ACHN (cell line): ENCODE data around the gene ABR.
"Not testable (repeated sequence)": the region's sequence is repeated elsewhere in the genome, so short reads cannot be mapped to it uniquely, and the experiment has no call there.

Source experiments
- DNase-seq: peaks from one replicate; pipeline ENCODE4 v3.0.0-alpha.2; 2015
- in situ Hi-C: cut with HindIII; loops from 2 replicates; pipeline ENCODE4 v1.10.0; 2017; ENCODE audit warnings: low sequenced_read_pairs, low pct_ligation_motif_present, low pct_unique_long_range_greater_than_20kb

ABR gene

DNA sequence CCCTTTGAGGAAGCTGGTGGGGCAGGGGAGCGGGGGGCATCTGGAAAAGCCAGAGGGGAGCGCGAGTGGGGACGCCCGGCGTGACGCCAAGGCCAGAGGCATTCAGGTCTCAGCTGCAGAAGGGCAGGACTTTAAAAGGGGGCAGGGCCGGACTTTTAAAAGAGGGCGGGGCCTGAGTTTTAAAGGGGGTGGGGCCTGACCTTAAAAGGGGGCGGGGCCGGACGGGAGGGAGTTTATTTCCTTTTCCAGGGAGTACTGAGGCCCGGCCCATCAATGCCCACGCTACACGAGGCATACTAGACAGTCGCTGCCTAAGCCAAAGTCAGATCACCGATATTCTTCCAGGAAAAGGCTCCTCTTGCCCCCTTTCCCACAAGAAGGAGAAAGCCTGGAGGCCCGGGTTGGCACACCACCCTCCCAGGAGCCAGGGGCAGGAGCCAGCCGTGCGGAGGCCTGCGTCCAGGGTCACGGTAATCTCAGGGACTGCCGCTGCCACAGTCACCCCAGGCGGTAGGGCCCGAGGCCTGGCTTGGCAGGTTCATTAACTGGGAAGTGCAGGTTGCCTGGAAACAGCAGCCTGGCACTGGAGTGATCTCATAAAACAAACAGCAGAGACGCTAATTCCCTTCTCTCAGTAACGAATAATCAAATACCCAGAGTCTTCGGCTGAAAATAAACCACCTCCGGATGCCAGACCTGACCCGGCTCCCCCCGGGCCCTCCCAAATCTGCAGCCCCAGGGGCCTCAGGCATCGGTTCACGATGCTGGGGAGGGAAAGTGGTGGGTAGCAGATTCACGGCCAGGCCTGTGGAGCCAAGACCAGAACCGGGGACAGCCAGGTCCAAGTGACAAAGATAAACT, 92.2 kb downstream of the ABR start:
- in situ Hi-C loops: no loop called here
- DNase-seq: no peak

DNA sequence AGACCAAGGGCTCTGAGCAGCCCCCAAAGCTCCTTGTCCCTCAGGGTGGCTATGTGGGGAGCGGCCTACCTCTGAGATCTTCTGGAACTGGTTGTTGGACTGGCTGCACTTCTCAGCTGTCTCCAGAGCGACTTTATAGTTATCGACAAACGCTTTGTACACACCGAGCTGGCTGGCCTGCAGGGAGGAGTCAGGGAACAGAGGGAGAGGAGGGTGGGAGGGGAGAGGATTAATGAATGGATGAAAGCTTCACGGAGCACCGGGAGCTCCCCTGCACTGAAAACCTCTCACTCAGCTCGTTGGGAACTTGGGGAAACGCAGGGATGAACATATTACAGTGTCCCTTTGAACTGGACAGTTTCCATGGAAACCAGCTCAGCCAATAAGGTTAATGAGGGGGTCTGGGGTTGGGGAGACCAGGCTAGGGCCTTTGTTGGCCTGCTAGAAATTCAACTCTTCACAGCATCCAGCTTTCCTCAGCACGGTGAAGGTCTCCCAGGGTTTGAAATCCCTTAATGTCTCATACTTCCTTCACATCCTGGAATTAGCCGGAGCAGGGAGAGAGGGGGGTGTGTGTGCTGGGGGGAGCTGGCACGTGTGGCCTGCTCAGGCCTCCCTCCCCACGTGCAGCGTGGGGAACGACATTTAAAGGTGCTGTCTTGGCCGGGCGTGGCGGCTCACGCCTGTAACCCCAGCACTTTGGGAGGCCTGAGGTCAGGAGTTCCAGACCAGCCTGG, 96.2 kb downstream of the ABR start:
- in situ Hi-C loops: no loop called here

DNA sequence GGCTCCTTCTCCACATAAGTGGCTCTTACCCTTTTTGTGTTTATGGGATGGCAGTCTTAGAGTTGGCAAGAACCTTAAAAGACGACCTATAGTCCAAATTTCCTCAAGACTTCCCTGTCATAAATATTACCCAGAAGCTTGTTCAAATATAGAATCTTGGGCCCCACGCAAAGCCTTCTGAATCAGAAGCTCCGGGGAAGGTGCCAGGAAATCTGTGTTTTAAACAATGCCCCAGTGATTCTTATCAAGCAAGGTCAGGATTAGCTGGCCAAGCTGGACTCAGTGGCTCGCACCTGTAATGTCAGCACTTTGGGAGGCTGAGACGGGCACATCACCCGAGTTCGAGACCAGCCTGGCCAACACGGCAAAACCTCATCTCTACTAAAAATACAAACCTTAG, 97.2 kb downstream of the ABR start:
- in situ Hi-C loops: no loop called here
- no peak for DNase-seq

More for the DNA sequence above, 96.2 kb downstream of the ABR start:
- DNase-seq: no peak

- DNase-seq: no peak
- in situ Hi-C loops: no loop called here
Observed at GRCh38 chr17:1078831-1079561, 100.8 kb downstream of the ABR start.

DNA sequence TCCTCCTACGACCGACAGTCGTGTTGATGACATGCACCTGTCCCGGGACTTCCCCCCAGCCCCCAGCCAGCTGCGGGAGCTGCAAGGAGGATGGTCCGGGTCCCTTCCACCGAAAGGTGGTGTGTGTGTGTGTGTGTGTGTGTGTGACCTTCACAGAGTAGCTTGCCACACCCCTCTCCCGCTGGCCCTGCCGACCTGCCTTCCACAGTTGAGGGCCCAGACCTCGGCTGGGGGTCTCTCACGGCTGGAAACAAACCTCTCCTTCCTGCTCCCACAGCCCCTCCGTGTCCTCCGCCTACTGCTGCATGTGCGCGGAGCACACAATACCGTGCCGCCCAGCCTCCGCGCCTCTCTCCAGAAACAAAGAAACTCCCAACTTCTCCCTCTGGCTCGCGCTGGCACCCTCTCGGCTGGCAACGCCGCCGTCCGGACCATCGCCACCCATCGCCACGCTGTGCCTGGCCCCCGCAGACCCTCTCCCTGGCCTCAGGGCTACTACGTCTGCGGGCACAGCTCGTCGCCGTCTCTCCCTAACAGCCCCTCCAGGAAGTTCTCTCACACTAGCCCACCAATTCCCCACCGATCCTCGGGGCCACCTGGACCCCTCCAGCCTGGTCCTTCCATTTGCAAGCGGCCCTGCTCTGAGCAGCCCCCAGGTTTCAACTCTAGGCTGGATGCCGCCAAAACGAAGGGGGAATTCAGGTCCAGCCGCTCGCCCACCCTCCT, 101.6 kb downstream of the ABR start:
- no peak for DNase-seq
- in situ Hi-C loops: no loop called here

DNA sequence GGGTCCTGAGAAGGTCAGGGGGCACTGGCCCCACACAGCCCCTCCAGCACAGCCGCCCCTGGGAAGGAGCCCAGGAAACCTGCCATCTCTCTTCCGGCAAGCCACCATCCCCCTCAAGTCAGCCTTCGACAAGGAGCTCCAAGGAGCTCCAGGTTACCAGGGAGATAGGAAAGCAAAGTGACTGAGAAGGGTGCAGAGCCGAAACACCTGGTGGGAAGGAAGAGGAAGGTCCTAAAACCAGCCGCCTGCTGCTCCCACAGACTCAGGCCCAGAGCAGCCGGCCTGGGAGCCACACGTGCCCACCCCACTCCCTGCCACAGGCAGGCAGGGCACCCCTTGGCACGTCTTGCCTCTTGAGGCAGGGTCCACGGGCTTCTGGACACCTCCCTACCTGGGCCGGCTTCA, 102.2 kb downstream of the ABR start:
- no peak for DNase-seq
- in situ Hi-C loops: no loop called here

DNA sequence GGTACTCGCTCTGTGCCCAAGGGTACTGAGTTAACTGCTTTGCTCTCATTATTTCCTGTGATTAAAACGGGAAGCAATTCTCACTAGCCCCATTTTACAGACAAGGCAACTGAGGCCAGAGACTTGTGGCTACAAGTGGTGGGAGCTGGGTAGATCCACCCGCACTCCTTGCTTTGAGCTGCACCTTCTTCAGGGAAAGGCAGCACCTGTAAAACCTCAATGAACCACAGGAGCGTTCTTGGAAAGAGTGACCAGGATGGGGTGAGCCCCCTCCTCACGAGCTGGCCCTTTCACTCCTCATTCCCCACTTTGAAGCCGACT, 102.8 kb downstream of the ABR start:
- in situ Hi-C loops: no loop called here
- DNase-seq: no peak

GRCh38 chr17:1076299-1076981, 103.3 kb downstream of the ABR start:
- no peak for DNase-seq
- in situ Hi-C loops: no loop called here

DNA sequence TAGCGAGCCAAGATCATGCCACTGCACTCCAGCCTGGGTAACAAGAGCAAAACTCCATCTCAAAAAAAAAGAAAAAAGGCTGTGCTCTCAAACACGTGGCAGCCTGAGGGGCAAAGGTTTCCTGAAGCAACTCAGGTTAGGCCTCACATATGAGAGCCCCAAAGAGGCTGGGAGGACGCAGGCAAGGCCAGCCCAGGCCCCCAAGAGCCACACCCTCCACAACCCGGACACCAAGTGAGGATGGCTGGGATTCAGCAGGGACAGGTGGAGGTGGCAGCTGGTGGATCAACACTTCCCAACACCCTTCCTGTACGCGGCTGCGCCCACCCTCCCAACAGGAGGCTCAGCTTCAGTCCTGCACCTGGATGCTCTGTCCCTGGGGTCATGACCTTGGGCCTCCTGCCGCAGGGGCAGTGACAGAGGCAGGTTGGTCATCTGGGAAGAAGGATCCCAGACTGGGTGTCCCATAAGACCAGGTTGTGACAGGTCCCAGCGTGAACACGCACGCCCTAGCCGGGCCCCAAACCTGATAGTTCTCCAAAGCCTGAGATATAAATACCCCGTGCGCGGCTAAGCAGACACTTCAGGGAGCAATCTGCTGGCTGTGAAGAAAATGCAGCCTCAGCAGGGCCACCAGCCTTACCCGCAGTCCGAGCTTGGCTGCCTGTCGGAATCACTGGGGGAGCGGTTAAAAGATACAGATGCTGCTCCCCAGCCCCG, 104.7 kb downstream of the ABR start:
- no peak for DNase-seq
- in situ Hi-C loops: no loop called here

DNA sequence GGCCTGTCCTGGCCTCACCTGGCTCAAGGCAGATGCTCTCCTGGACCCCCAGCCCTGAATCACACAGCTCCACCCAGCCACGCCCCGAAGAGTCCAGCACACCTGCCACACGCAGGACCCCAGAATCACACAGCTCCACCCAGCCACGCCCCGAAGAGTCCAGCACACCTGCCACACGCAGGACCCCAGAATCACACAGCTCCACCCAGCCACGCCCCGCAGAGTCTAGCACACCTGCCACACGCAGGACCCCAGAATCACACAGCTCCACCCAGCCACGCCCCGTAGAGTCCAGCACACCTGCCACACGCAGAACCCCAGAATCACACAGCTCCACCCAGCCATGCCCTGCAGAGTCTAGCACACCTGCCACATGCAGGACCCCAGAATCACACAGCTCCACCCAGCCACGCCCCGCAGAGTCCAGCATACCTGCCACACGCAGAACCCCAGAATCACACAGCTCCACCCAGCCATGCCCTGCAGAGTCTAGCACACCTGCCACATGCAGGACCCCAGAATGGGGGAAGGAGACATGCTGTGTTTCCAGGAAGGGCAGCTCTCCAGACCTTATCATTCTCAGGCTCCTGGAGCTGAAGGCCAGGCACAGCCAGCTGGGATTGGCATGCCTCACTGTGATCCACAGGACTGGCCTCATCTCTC, 105.7 kb downstream of the ABR start:
- DNase-seq, in situ Hi-C loops: not testable (repeated sequence)

- in situ Hi-C loops: no loop called here
- DNase-seq: no peak
Observed at GRCh38 chr17:1073241-1073962, 106.4 kb downstream of the ABR start.

DNA sequence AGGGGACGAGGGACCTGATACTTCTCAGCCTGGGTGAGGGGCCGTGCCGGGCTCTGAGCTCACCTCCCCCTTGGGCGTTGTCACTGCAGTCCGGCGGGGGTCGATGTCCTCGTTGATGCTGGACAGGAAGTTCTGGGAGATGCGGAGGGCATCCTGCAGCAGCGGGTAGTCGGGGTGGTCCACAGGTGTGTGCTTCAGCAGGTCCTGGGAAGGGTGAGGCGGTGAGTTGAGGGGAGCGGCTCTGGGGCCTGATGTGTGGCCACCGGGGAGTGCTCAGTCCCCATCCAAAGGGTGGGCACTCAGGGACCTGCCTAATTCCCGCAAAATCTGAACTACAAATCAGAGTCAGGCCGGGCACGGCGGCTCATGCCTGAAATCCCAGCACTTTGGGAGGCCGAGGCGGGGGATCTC, 107.2 kb downstream of the ABR start:
- in situ Hi-C loops: no loop called here
- DNase-seq: no peak

DNA sequence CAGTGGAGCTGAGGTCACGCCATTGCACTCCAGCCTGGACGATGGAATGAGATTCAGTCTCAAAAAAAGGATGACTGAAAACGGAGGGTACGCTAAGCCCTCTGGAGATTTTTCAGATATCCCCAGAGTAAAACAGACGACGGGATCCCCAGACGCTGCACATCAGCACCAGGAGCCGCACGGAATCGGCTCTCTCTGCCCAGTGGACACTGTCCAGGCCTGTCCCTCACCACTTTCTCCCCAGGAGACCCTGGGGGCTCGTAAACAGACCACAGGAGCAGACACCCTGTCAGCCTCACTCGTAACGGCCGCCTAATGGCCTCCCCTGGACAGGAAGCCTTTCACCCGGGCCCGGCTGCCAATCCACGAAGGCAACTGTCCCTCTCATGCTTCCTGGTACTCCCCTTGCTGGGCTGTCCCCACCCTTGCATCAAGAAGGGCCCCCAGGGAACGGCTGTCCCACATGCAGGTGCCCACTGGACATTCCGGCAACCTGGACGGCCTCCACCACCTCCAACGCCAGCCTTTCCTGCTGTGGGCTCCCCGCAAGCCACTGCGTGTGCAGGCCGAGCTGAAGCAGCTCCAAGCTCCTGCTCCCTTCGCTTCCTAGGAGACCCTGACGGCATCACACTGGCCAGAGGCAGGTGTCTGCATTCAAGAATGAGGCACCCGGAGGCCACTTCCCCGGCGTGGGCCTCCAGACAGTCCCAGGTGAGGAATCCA, 108.5 kb downstream of the ABR start:
- DNase-seq: no peak
- in situ Hi-C loops: no loop called here

DNA sequence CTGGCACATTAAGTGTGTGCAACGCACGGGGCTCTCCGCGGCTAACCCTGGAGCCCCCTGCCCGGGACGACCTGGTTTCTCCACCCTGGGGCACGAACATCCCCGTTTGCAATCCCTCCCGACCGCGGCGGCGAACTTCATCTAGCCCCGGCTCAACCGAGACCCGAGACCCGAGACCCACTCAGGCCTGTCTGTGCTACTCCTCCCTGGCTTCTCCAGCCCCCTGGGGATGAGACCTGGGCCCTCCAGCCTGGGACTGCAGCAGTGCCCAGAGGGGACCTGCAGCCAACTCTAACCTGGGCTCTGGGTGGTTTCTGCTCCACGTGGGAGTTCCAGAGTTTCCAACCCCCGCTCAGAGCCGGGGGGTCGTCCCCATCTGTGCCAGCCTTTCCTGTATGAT, 109.4 kb downstream of the ABR start:
- DNase-seq: no peak
- in situ Hi-C loops: no loop called here

DNA sequence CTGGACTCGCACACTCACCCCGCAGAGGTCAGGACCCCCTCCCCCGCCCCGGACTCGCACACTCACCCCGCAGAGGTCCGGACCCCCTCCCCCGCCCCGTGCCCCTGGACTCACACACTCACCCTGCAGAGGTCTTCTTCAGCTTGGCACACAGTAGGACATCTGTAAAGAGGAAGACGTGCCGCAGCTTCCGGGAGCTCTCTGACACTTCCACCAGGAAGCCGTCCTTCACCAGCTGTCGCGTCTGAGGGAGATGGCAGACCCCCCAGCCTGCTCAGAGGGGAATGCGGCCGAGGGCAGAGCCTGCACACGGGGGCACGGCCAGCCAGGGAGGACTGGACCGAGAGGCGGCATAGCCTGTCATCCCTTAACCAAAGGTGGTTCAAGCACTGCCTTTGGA, 109.9 kb downstream of the ABR start:
- in situ Hi-C loops: no loop called here

GRCh38 chr17:1068356-1068755, 111.4 kb downstream of the ABR start:
- in situ Hi-C loops: no loop called here
- no peak for DNase-seq

More for the DNA sequence above, 109.9 kb downstream of the ABR start:
- DNase-seq: no peak
